Activated naive CD8-positive, alpha-beta T cell treated with anti-CD3 and anti-CD28 coated beads, Interleukin-2, amount 10 ng/mL, durations not matched to agents 7 days and 5 days (primary cell): ENCODE data around the gene OST4. TPM values are rescaled to one million over a fixed set of nuclear protein-coding genes. Genes with fewer than 3 reads are reported as not detected.

Experiments
- ATAC-seq: fragments of 150-1000 bp; cut with Tn5 transposase; one replicate; pipeline ENCODE4 v1.10.0; 2021; ENCODE audit warnings: low read depth, moderate library complexity
- POLR2A ChIA-PET: fragments of 350-600 bp; sonication (Branson Sonifier 250); formaldehyde crosslinking; loops from one replicate; lab custom pipeline; 2021; ENCODE audit warnings: antibody characterized with exemption; lab: Charles Lee
- DNase-seq: peaks from one replicate; pipeline ENCODE4 v3.0.0; 2021
- H3K27ac Mint-ChIP-seq: one replicate; pipeline ENCODE4 v1.8.0; 2022; ENCODE audit warnings: mild to moderate bottlenecking, mixed read lengths
- H3K27me3 Mint-ChIP-seq: one replicate; pipeline ENCODE4 v1.8.0; 2022; ENCODE audit warnings: mild to moderate bottlenecking, moderate library complexity, mixed read lengths
- H3K36me3 Mint-ChIP-seq: one replicate; pipeline ENCODE4 v1.8.0; 2021; ENCODE audit warnings: mild to moderate bottlenecking, mixed read lengths
- H3K4me1 Mint-ChIP-seq: one replicate; pipeline ENCODE4 v1.8.0; 2021; ENCODE audit warnings: mixed read lengths
- H3K4me3 Mint-ChIP-seq: one replicate; pipeline ENCODE4 v1.8.0; 2022; ENCODE audit warnings: mild to moderate bottlenecking, moderate library complexity, mixed read lengths
- H3K9me3 Mint-ChIP-seq: one replicate; pipeline ENCODE4 v1.8.0; 2021; ENCODE audit warnings: mixed read lengths
- total RNA-seq, 2 experiments: library from RNA; stranded (reverse); gene quantifications; one replicate each; pipeline ENCODE4 v1.2.3, GENCODE V29; 2021

The OST4 gene
- total RNA-seq, 2 experiments from 2014 or later = 302 to 325 TPM

DNA sequence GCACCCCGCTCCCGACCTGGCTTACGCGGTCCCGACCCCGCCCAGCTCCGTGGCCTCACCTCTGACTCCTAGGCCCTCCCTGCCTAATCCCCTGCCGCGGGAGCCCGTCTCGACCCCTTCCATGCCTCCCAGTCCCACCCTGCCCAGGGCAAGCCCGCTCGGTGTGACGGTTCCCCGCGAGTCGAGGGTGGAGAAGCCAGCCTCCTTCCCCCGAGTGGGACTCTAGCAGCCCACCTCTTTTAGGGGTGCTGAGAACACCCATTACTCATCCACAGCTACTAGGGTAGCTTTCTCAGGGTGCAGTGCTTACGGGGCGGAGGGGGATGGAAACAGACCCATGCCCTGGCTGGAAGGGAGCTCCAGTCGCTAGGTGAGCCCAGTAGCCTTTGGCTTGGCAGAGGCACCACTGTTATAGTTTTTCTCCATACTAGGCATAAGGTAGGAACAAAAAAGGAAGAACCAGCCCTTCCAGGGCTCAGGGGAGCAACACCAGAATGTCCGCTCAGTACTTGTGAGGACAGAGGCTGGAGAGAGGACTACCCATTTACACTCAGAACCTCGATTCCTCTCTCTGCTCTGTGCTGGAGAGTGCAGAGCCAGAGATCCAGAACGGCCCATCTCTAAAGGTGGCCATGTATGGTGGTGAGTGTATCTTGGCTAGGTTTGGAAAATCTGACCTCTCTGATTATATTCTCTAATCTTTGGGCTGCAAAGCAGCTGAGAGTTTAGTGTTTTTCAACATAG is 19.4 kb downstream of the OST4 start:
- Mint-ChIP-seq H3K9me3 (peaks cover 4% of the 10 kb centered on the region), H3K36me3 (peaks cover 15% of the 10 kb centered on the region), H3K27ac (peak overlapping the region; percentile 83), H3K4me3 (peak overlapping the region; percentile 90), H3K27me3 (peaks cover 4% of the 10 kb centered on the region), H3K4me1 (peaks cover 26% of the 10 kb centered on the region)
- POLR2A ChIA-PET = interaction anchor here (0.6 to 5.5 kb wide), 12 partner anchors 11 to 526 kb away, joined by 3 to 92 read pairs (median 8); partner anchors contain the start of genes ATRAID, KHK, MPV17 and OST4
- ATAC-seq (no peak), DNase-seq (no peak)

DNA sequence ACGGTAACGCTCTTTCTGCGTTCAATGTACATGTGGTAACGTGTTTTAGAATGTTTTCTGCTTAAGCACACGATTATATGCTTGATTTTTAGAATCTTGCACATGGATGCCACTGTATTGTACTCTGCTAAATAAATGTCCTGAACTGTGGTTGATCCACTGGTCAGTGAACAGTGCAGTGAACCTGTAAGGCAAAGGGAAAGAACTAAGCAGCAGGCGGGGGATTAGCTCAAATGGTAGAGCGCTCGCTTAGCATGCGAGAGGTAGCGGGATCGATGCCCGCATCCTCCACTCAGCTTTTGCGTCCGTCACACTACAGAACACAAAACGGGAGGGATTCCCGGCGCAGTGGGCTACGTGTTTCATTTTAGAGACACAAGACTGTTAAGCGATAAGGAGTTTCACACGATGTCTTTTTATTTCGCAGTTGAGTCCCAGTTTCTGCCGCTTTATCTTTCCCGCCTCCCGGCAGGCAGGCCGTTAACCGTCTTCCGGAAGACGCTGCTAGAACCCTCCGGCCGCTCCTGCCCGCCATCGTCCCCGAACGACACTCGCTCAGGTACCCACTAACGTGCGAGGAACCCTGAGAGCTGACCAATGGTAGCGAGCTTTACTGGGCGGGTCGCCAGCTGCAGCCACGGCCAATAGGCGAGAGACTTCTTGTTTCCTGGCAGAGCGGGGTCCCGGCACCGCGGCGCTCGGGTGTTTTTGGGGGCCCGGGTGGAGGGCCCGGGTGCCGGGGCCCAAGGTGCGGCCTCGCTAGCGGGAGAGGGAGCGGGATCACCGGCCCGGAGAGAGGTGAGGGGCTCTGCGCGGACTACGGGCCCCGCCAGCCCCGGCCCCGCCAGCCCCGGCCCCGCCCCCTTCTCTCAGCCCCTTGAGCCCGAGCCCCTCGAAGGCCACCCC is 20.2 kb downstream of the OST4 start, which contains the start of gene AGBL5:
AGBL5 (plus strand) TSS at position 673 of the 906 bp plus-strand sequence. CDS start 1,291 bp downstream, outside the sequence.
- H3K27ac Mint-ChIP-seq = peak within 1 kb of the TSS; percentile 99
- H3K4me1 Mint-ChIP-seq = peaks cover 26% of the 10 kb centered on the region
- H3K27me3 Mint-ChIP-seq = peaks cover 4% of the 10 kb centered on the region
- H3K4me3 Mint-ChIP-seq = peak within 1 kb of the TSS; percentile 97
- H3K9me3 Mint-ChIP-seq = peaks cover 4% of the 10 kb centered on the region
- peaks cover 13% of the 10 kb centered on the region for H3K36me3 Mint-ChIP-seq
- POLR2A ChIA-PET = interaction anchor here (0.6 to 5.5 kb wide), 20 partner anchors 9 to 526 kb away, joined by 3 to 92 read pairs (median 4); partner anchors contain the start of genes ATRAID, KHK, MPV17 and OST4
- ATAC-seq (peak; percentile 77), DNase-seq (peak; percentile 95)

DNA sequence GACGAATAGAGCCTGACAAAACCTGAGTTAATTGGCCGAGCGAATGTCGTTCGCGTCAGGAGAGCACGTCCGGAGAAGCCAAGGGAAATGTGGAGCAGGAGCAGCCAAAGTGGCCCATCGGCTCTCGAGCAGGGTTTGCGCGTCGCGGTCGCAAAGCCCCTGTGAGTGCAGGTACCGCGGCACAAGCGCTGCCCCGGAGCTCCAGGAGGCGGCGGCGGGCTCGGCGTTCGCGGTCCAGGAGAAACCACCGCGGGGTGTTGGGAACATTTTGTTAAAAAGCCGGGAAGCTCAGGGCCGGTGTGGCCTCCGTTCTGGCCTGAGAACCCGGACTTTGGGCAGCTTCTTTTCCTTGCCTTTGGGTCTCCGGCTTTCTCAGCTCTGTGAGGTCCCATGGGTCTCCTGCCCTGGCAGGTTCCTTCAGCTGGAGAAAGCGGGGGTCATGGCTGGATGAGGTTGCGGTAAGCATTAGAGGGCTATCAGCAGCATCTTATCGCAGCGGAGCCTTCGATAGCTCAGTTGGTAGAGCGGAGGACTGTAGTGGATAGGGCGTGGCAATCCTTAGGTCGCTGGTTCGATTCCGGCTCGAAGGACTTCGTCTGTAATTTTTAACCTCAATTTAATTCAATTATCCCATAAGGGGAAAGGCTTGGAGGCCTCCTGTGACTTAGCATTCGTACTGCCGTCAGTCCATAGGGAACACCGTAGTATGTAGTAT is 21.0 kb downstream of the OST4 start:
- DNase-seq (peak; percentile 93), ATAC-seq (peak; percentile 60)
- H3K27ac Mint-ChIP-seq = peak overlapping the region; percentile 99
- H3K4me1 Mint-ChIP-seq = peaks cover 28% of the 10 kb centered on the region
- peak overlapping the region; percentile 97 for H3K4me3 Mint-ChIP-seq
- peaks cover 12% of the 10 kb centered on the region for H3K36me3 Mint-ChIP-seq
- H3K27me3 Mint-ChIP-seq = peaks cover 4% of the 10 kb centered on the region
- POLR2A ChIA-PET = interaction anchor here (0.6 to 5.5 kb wide), 18 partner anchors 9 to 359 kb away, joined by 3 to 92 read pairs (median 5); partner anchors contain the start of genes ATRAID, KHK, MPV17 and OST4
- peaks cover 4% of the 10 kb centered on the region for H3K9me3 Mint-ChIP-seq

DNA sequence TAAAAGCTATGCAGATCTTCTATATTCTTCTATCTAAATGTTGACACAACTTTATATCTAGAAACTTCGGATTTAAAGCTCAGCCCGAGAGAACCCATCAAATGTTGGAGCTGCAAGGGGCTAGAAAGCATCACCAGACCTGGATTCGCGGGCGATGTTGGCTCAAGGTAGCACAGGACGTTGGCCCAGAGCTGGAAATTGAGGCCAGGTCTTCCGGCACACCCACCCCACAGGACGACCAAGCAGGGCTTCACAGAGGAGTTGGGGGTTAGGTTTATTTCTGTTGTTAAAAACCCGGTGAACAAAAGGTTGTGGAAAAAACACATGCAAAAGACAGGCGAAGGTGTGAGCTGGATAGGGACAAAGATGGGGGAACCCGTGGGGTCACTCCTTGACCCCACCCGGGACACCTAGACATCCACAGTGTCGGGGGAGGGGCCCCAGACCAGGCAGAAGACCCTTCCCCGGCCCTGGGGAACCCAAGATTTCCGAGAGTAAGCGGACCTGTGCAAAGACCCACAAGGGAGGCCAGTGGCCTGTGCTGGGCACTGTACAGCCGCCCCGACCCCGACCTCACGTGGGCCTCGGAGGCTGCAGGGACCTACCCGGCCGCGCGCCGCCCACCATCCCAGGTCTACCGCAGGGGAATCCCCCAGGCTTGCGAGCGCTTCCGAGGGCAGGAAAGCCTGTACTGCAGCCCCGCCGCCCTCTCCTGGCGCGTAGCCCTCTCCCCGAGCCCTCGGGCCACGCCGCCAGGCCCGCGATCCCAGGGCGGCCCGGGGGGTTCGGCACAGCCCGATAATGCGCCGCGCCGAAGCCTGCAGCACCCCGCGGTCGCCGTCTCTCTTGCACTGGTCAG is 21.8 kb downstream of the OST4 start:
- Mint-ChIP-seq H3K36me3 (peaks cover 6% of the 10 kb centered on the region), H3K27me3 (peaks cover 4% of the 10 kb centered on the region), H3K9me3 (peaks cover 4% of the 10 kb centered on the region), H3K4me3 (peak overlapping the region; percentile 97), H3K27ac (peak overlapping the region; percentile 99), H3K4me1 (peaks cover 29% of the 10 kb centered on the region)
- POLR2A ChIA-PET = interaction anchor here (1.0 to 5.5 kb wide), 9 partner anchors 12 to 360 kb away, joined by 3 to 92 read pairs (median 7); partner anchors contain the start of genes ATRAID, KHK, OST4 and PPM1G
- DNase-seq (peak; percentile 74), ATAC-seq (peak; percentile 20)

DNA sequence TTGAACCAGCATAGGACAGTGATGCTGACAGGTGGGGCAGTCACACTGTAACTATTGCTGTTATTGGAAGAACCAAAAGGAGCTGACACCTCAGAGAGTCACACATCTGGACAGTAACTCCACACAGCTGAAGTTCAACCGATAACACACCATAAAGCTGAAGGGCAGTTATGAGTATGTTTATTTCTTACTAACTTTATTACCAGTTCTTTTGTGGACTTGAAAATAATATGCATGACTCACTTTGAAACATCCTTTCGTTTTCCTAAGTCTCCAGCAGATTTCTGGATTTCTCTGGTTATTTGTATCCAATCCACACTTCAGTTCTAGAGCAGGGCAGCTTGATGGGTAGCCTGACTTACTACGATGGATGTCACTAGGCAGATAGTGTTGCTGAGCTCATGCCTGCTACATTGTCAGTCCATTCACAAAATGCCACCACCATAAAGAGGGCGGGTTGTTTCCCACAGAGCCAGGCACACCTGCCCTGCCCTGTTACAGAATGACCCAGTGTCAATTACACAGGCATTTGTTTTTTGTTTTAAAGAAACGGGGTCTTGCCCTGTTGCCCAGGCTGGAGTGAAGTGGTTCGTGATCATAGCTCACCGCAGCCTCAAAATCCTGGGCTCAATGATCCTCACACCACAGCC is 28.3 kb downstream of the OST4 start:
- no peaks in the 10 kb centered on the region for H3K27me3 Mint-ChIP-seq
- no peak overlapping the region for H3K4me3 Mint-ChIP-seq
- peaks cover 7% of the 10 kb centered on the region for H3K4me1 Mint-ChIP-seq
- no peak for DNase-seq
- POLR2A ChIA-PET = interaction anchor here (1.0 kb wide), 1 partner anchor 22 kb away, joined by 3 read pairs; no protein-coding TSS in a partner anchor
- peaks cover 6% of the 10 kb centered on the region for H3K36me3 Mint-ChIP-seq
- H3K27ac Mint-ChIP-seq = no peak overlapping the region
- ATAC-seq = no peak
- H3K9me3 Mint-ChIP-seq = no peaks in the 10 kb centered on the region

DNA sequence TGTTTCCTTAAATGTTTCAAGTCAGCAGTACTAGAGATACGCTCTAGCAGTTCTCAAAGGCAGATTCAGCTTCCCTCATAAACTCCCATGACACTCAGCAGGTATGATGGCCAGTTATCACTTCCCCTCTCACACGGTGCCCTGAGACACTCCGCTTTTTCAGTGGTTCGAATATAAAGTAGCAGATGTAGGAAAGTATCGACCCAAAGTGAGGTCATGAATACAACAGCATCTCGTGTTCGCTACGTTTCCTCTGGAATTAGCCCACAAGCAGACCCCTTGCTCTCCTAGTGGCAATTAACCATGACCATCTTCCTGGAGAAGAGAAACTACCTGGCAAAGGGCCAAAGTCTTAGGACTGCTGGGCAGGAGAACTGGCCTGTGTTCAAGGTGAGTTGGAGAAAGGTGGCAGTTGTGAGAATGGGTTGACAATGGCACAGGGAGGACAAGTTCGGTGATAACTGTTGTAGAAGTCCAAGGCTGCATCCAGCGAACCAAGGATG is 29.2 kb downstream of the OST4 start:
- Mint-ChIP-seq H3K27ac (no peak overlapping the region), H3K9me3 (no peaks in the 10 kb centered on the region), H3K4me1 (peaks cover 5% of the 10 kb centered on the region), H3K27me3 (no peaks in the 10 kb centered on the region), H3K36me3 (peaks cover 6% of the 10 kb centered on the region), H3K4me3 (no peak overlapping the region)
- DNase-seq = no peak
- ATAC-seq = no peak
- POLR2A ChIA-PET = interaction anchor here (1.2 kb wide), 1 partner anchor 9 kb away, joined by 4 read pairs; the partner anchor contains the start of gene AGBL5

DNA sequence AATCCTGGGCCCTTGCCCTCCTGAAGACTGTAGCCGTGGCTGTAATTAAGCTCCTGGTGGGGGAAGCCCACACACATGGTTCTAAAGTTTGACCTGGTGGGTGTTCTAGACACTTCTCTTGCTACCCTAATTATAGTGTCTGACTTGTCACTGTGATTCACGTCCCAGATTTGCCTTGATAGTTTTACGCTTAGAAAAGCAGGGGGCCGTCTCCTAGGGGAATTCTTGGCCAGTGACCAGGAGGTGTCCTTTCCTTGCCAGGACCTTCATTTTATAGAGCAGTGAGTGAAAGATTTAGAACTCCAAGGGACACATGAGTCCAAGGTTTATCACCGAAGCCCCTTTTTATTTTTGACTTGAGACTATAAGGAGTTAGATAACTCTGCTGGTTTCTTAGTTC is 29.7 kb downstream of the OST4 start:
- Mint-ChIP-seq H3K4me1 (peaks cover 5% of the 10 kb centered on the region), H3K36me3 (peaks cover 8% of the 10 kb centered on the region), H3K27me3 (no peaks in the 10 kb centered on the region), H3K9me3 (no peaks in the 10 kb centered on the region), H3K4me3 (no peak overlapping the region), H3K27ac (no peak overlapping the region)
- DNase-seq (no peak), ATAC-seq (no peak)
- POLR2A ChIA-PET = interaction anchor here (1.2 kb wide), 1 partner anchor 9 kb away, joined by 4 read pairs; the partner anchor contains the start of gene AGBL5

DNA sequence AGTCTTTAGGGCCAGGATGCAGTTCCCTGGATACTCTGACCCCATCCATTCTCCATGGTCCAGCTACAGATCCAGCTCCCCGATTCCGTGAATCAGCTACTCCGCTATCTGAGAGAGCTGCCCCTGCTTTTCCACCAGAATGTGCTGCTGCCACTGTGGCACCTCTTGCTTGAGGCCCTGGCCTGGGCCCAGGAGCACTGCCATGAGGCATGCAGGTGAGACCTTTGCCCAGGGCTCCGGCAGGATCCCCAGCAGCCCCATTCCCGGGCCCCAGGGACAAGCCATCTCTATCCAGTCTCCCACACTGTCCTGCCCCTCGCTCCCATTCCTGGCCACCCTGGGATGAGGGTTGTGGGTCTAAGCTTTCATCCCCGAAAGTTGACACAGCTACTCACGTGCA is 31.2 kb downstream of the OST4 start:
- H3K4me3 Mint-ChIP-seq = no peak overlapping the region
- no peak for ATAC-seq
- H3K9me3 Mint-ChIP-seq = no peaks in the 10 kb centered on the region
- POLR2A ChIA-PET = no interaction called here
- H3K36me3 Mint-ChIP-seq = peaks cover 10% of the 10 kb centered on the region
- no peaks in the 10 kb centered on the region for H3K27me3 Mint-ChIP-seq
- H3K27ac Mint-ChIP-seq = no peak overlapping the region
- peaks cover 2% of the 10 kb centered on the region for H3K4me1 Mint-ChIP-seq
- no peak for DNase-seq

DNA sequence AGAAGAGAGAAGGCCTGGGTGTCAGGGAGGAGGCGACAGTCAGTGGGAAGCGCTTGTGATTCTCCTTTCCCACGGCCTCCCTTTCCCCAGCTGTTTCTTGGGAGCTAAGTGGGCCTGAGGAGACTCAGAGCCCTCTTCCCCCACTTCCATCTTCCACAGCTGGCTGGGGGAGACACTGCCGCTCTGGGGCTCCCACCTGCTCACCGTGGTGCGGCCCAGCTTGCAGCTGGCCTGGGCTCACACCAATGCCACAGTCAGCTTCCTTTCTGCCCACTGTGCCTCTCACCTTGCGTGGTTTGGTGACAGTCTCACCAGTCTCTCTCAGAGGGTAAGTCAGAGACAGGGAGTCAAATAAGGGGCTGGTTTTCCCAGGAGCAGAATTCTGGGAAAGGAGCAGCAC is 31.6 kb downstream of the OST4 start:
- Mint-ChIP-seq H3K27ac (no peak overlapping the region), H3K4me3 (no peak overlapping the region), H3K4me1 (peaks cover 2% of the 10 kb centered on the region), H3K36me3 (peaks cover 10% of the 10 kb centered on the region), H3K9me3 (no peaks in the 10 kb centered on the region), H3K27me3 (no peaks in the 10 kb centered on the region)
- POLR2A ChIA-PET = no interaction called here
- DNase-seq (no peak), ATAC-seq (no peak)

DNA sequence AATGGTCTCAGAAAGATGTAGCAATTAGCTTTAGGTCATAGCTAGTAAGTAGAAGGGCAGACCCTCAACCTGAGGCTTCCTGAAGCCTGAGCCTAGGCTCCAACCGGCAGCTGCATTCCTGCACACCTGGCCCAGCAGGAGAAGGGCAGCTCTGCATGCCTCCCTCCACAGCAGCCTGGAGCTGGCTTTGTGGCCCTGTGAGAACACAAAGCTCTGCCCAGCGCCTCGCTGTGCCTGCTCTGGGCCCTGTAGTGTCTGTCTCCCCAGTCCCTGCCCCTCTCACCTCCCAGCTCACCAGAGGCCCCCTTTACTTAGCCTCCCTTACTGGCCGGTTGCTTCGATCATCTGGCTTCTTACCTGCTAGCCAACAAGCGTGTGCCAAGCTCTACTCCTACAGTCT is 32.0 kb downstream of the OST4 start:
- DNase-seq (no peak), ATAC-seq (no peak)
- no peak overlapping the region for H3K27ac Mint-ChIP-seq
- POLR2A ChIA-PET = no interaction called here
- no peaks in the 10 kb centered on the region for H3K27me3 Mint-ChIP-seq
- no peak overlapping the region for H3K4me3 Mint-ChIP-seq
- no peaks in the 10 kb centered on the region for H3K9me3 Mint-ChIP-seq
- H3K4me1 Mint-ChIP-seq = peaks cover 2% of the 10 kb centered on the region
- H3K36me3 Mint-ChIP-seq = peaks cover 10% of the 10 kb centered on the region

DNA sequence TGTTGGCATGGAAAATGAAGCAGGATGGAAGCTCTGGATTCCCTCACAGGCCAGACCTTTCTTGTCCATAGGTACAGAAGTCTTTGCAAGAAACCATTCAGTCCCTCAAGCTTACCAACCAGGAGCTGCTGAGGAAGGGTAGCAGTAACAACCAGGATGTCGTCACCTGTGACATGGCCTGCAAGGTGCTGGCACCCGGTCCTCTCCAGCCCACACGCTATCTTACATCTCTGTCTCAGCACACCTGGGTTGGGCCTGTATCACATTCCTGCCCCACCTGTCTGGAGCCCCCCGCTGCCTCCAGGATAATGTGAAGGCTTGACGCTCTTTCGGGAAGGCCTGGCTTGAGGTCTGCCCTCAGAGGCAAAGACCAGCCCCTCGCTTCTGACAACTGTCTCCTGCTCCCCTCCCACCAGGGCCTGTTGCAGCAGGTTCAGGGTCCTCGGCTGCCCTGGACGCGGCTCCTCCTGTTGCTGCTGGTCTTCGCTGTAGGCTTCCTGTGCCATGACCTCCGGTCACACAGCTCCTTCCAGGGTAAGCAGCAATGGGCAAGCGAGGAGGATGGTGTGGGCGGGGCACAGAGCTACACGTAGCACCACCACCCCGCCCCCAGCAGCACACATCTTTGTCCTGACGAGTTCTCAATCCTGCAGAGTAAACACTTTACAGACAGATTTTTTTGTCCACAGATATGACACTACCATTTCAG is 32.7 kb downstream of the OST4 start:
- Mint-ChIP-seq H3K27me3 (no peaks in the 10 kb centered on the region), H3K36me3 (peaks cover 12% of the 10 kb centered on the region), H3K9me3 (no peaks in the 10 kb centered on the region), H3K27ac (no peak overlapping the region), H3K4me3 (no peak overlapping the region), H3K4me1 (peaks cover 8% of the 10 kb centered on the region)
- POLR2A ChIA-PET = no interaction called here
- ATAC-seq = no peak
- no peak for DNase-seq
